OCI-LY3 (cell line): Measurements from ENCODE around the gene CLTCL1.

ENCODE experiments used
- CTCF ChIP-seq: fragments of 200-600, 300-600 bp; sonication (generic); IDR thresholded peaks from 2 replicates; pipeline ENCODE4 v1.5.1; 2014; ENCODE audit warnings: antibody characterized with exemption, low read length, low read depth
- EZH2phosphoT487 ChIP-seq: fragments of 200-600 bp; shearing (Covaris generic); IDR thresholded peaks from 2 replicates; pipeline ENCODE4 v1.6.1; 2018; ENCODE audit warnings: antibody characterized with exemption, mixed run types, low read depth

GRCh38 chr22:19169002-19169946, 122.2 kb downstream of the CLTCL1 start:
- TF ChIP-seq CTCF (no peak), EZH2phosphoT487 (no peak)
